ENCODE data around the gene SLC12A4.

Gene SLC12A4

GRCh38 chr16:67909056-67909742, 59.2 kb downstream of the SLC12A4 start:
- no peaks in the 10 kb centered on the region for H3K27me3 ChIP-seq (ENCODE audit: control insufficient read depth, insufficient read depth, low read length)
- H3K4me3 ChIP-seq (ENCODE audit: low read length), result no peak overlapping the region
- H3K9me3 ChIP-seq (ENCODE audit: control insufficient read depth, insufficient read depth, low read length), result no peaks in the 10 kb centered on the region
- H3K4me1 ChIP-seq (ENCODE audit: control insufficient read depth, insufficient read depth, low read length), result no peaks in the 10 kb centered on the region
- no CpG with 5 or more reads among the region's 36 CpGs for WGBS (ENCODE audit: insufficient coverage, insufficient read length)
- H3K36me3 ChIP-seq (ENCODE audit: control insufficient read depth, insufficient read depth, low read length), result 0 out of 2 replicates have a peak, but pooled peaks cover 4% of the 10 kb centered on the region
- no peak for DNase-seq (ENCODE audit: low read depth, low spot score)
- H3K27ac ChIP-seq (ENCODE audit: low read length), result no peak overlapping the region

GRCh38 chr16:67907397-67908180, 60.8 kb downstream of the SLC12A4 start:
- no peaks in the 10 kb centered on the region for H3K4me1 ChIP-seq (ENCODE audit: control insufficient read depth, insufficient read depth, low read length)
- H3K36me3 ChIP-seq (ENCODE audit: control insufficient read depth, insufficient read depth, low read length), result 0 out of 2 replicates have a peak, but pooled peaks cover 4% of the 10 kb centered on the region
- H3K27me3 ChIP-seq (ENCODE audit: control insufficient read depth, insufficient read depth, low read length), result no peaks in the 10 kb centered on the region
- H3K27ac ChIP-seq (ENCODE audit: low read length), result no peak overlapping the region
- no peak for DNase-seq (ENCODE audit: low read depth, low spot score)
- no CpG with 5 or more reads among the region's 11 CpGs for WGBS (ENCODE audit: insufficient coverage, insufficient read length)
- no peak overlapping the region for H3K4me3 ChIP-seq (ENCODE audit: low read length)
- H3K9me3 ChIP-seq (ENCODE audit: control insufficient read depth, insufficient read depth, low read length), result no peaks in the 10 kb centered on the region

- DNase-seq (ENCODE audit: low read depth, low spot score), result no peak
- Histone ChIP-seq H3K4me3 (ENCODE audit: low read length) (no peak overlapping the region), H3K9me3 (ENCODE audit: control insufficient read depth, insufficient read depth, low read length) (no peaks in the 10 kb centered on the region), H3K4me1 (ENCODE audit: control insufficient read depth, insufficient read depth, low read length) (no peaks in the 10 kb centered on the region), H3K27ac (ENCODE audit: low read length) (no peak overlapping the region), H3K36me3 (ENCODE audit: control insufficient read depth, insufficient read depth, low read length) (no peaks in the 10 kb centered on the region), H3K27me3 (ENCODE audit: control insufficient read depth, insufficient read depth, low read length) (no peaks in the 10 kb centered on the region)
- no CpG with 5 or more reads among the region's 4 CpGs for WGBS (ENCODE audit: insufficient coverage, insufficient read length)
These were observed 65.6 kb downstream of the SLC12A4 start for GRCh38 chr16:67902831-67903230.

GRCh38 chr16:67901734-67902133, 66.7 kb downstream of the SLC12A4 start:
- DNase-seq (ENCODE audit: low read depth, low spot score), result no peak
- no peaks in the 10 kb centered on the region for H3K36me3 ChIP-seq (ENCODE audit: control insufficient read depth, insufficient read depth, low read length)
- H3K4me3 ChIP-seq (ENCODE audit: low read length), result no peak overlapping the region
- H3K4me1 ChIP-seq (ENCODE audit: control insufficient read depth, insufficient read depth, low read length), result no peaks in the 10 kb centered on the region
- no peaks in the 10 kb centered on the region for H3K27me3 ChIP-seq (ENCODE audit: control insufficient read depth, insufficient read depth, low read length)
- H3K27ac ChIP-seq (ENCODE audit: low read length), result no peak overlapping the region
- H3K9me3 ChIP-seq (ENCODE audit: control insufficient read depth, insufficient read depth, low read length), result no peaks in the 10 kb centered on the region
- no CpG with 5 or more reads among the region's 5 CpGs for WGBS (ENCODE audit: insufficient coverage, insufficient read length)

GRCh38 chr16:67897231-67897630, 71.2 kb downstream of the SLC12A4 start:
- no CpG with 5 or more reads among the region's 3 CpGs for WGBS (ENCODE audit: insufficient coverage, insufficient read length)
- Histone ChIP-seq H3K27me3 (ENCODE audit: control insufficient read depth, insufficient read depth, low read length) (no peaks in the 10 kb centered on the region), H3K36me3 (ENCODE audit: control insufficient read depth, insufficient read depth, low read length) (no peaks in the 10 kb centered on the region), H3K27ac (ENCODE audit: low read length) (no peak overlapping the region), H3K4me1 (ENCODE audit: control insufficient read depth, insufficient read depth, low read length) (no peaks in the 10 kb centered on the region), H3K4me3 (ENCODE audit: low read length) (no peak overlapping the region), H3K9me3 (ENCODE audit: control insufficient read depth, insufficient read depth, low read length) (no peaks in the 10 kb centered on the region)
- no peak for DNase-seq (ENCODE audit: low read depth, low spot score)

- Histone ChIP-seq H3K4me1 (ENCODE audit: control insufficient read depth, insufficient read depth, low read length) (no peaks in the 10 kb centered on the region), H3K27me3 (ENCODE audit: control insufficient read depth, insufficient read depth, low read length) (no peaks in the 10 kb centered on the region), H3K27ac (ENCODE audit: low read length) (no peak overlapping the region), H3K4me3 (ENCODE audit: low read length) (peak overlapping the region; percentile 94), H3K36me3 (ENCODE audit: control insufficient read depth, insufficient read depth, low read length) (no peaks in the 10 kb centered on the region), H3K9me3 (ENCODE audit: control insufficient read depth, insufficient read depth, low read length) (no peaks in the 10 kb centered on the region)
- DNase-seq (ENCODE audit: low read depth, low spot score), result no peak
- WGBS (ENCODE audit: insufficient coverage, insufficient read length), result no CpG with 5 or more reads among the region's 14 CpGs
These were observed 74.6 kb downstream of the SLC12A4 start for GRCh38 chr16:67893743-67894399.

Measured in iPS DF 6.9 (cell line).